CD4-positive, alpha-beta T cell treated with Interleukin-21 for 1 hour (primary cell): Measurements from ENCODE around the gene ZNF428.
"Not testable (repeated sequence)": the region's sequence is repeated elsewhere in the genome, so short reads cannot be mapped to it uniquely, and the experiment has no call there.

Experiments used
- DNase-seq: peaks from one replicate; pipeline ENCODE4 v3.0.0-alpha.2; 2020

The ZNF428 gene, protein sequence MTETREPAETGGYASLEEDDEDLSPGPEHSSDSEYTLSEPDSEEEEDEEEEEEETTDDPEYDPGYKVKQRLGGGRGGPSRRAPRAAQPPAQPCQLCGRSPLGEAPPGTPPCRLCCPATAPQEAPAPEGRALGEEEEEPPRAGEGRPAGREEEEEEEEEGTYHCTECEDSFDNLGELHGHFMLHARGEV

DNA sequence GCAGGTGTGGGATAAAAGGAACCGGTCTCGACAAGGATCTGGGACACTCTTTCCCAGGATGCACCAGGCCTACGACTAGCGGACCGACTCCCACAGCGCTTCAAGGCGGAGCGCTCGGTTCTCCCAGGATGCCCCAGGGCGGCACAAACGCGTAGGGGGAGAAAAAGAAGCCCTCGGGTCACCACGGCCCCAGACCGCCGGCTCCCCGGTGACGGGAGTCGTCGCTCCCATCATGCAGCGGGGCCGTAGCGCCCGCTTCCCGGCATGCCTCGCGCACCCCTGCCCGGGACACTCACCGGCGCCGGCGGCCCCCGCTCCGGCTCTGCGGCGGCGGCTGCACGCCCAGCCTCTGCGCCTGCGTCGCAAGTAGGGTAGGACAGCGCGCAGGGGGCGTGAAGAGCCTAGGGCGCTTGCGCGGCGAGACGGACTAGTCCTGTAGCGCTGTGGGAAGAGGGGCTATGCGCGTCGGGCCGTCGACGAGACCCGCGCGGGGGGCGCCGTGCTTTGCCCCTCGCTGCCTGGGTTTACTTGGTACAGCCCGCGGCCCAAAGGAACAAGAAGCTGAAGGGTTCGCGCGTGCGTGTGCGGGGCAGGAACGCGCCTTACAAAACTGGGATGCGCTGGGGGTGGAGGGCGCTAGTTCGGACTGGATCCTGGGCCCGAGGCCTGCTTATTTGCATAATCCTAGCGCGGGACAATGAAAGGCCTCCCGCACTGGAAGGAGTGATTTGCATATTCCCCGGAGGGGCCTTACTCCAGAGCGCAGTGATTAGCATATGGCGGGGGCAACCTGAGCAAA lies at the start of gene ZNF428:
TSS of gene ZNF428 (minus strand) at position 368 of the 799 bp plus-strand sequence. CDS start 5,325 bp downstream, outside the sequence.
- peak; percentile 91 for DNase-seq

DNA sequence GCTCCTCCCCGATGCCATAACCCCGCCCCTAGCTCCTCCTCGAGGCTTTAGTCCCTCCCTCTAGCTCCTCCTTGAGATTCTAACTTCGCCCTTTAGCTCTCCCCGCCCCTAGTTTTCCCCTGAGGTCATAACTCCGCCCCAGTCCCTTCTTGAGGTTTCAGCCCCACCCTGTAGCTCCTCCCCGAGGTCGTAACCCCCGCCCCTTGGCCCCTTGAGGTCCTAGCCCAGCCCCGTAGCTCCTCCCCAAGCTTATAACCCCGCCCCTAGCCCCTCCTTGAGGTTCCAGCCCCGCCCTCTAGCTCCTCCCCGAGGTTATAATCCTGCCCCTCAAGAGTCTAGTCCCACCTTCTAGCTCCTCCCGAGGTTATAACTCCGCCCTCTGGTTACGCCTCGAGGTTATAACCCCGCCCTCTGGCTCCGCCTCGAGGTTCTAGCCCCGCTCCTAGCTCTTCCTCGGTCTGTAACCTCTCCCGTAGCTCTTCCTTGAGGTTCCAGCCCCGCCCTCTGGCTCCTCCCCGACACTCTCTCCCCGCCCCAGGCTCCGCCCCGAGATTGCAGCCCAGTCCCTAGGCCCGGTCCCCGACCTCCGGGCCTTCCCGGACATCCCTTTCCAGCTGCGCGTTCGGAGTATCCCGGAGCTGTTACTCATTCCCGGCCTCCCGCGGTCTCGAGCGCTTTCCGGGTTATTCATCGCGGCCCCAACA lies 49.1 kb upstream of the ZNF428 start:
- DNase-seq = peak; percentile 97

DNA sequence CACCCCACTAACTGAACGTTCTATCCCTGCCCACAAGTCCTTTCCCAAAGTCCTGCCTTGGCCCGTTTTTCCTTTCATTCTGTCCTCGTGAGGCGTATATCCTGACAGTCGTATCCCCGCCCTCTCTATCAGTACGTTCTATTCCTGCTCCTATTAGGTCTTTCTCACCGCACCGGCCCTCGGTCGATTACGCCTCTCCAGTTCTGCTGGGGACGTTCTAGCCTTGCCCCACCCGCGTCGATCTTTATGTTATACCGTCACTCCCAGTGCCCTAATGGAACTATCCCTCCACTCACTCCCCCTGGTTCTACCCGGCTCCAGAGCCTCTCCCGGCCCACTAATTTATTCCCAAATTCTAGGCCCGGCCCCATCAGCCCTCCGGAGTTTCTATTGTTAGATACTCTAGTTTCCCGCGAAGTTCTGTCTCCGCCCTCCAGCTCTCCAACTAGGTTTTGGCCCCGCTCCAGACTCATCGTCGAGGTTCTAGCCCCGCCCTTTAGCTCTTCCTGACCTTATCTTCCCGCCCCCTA lies 48.5 kb upstream of the ZNF428 start:
- DNase-seq = no peak

DNA sequence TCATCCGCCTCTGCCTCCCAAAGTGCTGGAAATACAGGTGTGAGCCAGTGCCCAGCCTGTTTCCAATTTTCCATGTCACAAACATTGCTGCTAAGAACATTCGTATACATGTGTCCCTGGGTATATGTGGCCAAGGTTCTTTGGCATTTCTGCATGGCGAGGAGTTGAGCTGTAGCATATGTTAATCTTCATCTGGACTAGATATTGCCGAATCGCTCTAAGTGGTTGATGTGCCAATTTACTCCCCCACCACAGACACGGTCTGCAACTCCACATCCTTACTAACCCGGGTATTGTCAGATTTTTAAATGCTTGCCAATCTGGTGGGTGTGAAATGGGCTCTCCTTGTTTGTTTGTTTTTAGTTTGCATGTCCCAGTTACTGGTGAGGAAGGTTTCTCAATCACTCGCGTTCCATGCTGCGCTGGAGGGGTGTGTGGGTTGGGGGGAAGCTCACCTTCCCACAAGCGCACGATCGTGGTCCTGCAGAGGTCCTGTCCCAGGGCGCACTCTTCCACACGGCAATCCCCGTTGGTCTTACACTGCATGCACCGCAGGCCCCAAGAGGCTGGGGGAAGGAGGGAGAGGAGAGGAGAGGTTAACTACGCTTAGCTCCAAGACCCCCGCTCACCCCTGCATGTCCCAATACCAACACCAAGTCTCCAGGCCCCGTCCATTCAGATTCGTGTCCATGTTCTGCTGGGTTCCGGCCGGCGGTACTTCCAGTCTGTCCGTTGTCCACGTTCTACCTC lies 47.9 kb upstream of the ZNF428 start:
- no peak for DNase-seq

DNA sequence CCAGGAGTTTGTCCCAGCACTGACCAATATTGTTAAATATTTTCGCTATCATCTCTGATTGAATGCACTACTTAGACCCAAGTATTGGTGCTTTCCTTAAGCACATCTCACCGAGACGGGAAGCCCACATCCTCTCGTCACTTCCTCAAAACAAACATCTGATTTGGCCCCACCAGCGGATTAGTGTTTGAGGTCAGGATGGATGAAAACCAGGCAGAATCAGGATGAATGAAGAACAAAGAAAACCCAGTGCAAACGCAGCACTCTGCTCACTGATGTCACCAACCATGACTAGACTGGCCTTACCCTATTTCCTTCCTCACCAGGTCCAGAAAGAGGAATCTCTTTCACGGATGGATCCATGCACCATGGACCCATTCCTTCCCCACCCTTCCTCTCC lies 44.6 kb upstream of the ZNF428 start:
- DNase-seq = peak; percentile 73

DNA sequence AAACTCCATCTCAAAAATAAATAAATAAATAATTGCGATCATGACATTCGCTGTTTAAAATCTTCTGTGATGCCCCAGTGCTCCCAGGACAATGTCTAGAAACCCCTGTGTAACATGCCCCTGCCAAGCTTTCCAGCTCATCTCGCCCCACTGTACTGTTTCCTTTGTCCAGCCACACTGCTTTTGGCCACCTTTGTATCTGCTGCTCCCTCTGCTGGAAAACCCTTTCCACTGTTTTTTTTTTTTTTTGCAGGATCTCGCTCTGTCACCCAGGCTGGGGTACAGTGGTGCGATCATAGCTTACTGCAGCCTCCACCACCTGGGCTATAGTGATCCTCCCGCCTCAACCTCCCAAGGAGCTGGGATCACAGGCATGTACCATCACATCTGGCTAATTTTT lies 43.1 kb upstream of the ZNF428 start:
- no peak for DNase-seq

DNA sequence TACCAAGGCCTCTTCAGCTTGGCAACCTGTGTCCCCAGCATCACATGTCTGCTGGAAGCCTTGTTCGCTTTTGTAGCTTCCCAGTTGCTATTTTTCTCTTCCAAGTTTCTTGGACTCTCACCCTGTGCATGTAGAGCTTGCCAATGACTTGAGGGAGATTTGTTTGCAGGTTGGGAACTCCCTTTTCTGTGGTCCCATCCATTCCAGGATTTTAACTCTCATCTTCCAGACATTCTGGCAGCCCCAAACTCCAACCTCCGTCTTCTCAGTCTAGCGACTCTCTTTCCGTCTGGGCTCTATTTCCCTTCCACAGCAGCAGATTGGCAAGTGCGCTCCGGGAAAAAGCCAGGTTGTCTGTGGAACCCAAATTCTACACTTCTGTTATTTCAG lies 41.5 kb upstream of the ZNF428 start:
- no peak for DNase-seq

DNA sequence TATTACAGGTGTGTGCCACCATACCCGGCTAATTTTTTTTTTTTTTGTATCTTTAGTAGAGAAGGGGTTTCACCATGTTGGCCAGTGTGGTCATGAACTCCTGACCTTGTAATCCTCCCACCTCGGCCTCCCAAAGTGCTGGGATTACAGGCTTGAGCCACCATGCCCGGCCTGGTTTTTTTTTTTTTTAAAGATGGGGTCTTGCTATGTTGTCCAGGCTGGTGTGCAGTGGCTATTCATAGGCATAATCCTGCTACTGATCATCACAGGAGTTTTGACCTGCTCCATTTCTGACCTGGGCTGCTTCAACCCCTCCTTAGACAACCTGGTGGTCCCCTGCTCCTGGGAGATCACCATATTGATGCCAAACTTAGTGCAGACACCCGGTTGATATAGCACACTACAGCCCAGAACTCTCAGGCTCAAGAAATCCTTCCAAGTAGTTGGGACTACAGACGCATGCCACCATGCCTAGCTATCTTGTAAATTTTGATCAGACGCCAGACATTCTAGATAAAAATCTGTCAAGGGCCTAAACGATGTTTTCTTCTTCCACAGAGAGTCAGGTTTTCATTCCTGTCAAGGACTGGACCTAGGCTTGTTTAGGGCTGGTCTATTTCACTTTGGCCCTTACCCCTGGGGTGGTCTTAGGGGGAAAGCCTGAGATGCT lies 41.0 kb upstream of the ZNF428 start:
- no peak for DNase-seq

DNA sequence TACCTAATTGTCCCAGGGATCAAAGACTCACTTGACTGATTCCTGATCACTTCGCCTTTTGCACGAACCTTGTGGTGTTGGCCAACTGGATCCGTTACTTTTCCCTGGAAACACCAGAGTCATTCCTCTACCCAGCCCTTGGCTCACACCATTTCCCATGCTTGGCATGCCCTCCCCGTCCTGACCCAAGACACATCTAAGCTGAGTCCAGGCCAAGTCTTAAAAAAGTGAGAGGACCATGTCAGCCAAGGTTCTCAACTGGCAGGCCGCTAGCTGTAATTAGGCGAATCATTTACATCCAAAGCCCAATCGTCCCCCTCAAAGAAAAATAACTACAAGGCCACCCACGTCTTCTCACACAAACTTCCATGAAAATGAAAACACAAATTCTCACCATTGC lies 39.1 kb upstream of the ZNF428 start:
- DNase-seq = no peak

DNA sequence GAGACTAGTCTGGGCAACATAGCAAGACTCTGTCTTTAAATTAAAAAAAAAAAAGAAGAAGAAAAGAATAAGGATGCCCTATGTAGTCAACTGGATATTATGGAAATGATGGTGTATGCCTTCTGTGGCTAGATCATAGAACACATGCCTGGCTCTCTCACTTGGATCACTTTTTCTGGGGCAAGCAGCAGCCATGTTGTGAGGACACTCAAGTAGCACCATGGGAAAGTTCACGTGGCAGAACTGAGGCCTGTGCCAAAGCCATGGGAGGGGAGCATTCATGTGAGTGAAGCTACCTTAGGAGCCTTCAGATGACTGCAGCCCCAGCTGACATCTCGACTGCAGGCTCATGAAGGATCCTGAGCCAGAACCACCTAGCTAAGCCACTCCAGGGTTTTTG lies 38.6 kb upstream of the ZNF428 start:
- no peak for DNase-seq

DNA sequence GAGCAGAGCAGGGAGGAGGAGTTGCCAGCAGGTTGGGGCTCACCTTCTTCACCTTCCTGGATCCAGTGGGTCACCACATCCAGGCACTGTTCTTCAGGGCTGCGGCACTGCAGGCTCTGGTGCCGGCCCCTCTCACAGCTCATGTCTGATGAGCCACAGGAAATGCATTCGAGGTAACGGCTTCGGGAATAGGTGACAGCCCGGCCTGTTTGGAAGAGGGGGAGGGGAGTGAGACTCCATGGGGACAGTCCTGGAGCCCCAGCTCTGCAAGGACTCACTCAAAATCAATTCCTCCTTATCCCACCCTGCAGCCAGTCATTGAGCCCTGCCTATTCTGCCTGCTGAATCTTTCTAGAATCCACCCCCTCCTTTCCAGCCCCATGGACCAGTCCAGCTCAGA lies 37.0 kb upstream of the ZNF428 start:
- no peak for DNase-seq

DNA sequence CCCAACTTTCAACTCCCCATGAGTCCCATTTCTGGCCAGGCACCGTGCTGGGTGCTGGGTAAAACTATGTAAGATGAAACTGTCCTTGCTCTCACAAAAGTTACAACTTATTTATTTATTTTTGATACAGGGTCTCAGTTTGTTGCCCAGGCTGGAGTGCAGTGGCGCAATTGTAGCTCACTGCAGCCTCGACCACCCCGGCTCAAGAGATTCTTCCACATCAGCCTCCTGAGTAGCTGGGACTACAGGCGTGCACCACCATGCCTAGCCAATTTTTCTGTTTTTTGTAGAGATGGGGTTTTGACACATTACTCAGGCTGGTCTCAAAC lies 33.1 kb upstream of the ZNF428 start:
- DNase-seq = no peak

DNA sequence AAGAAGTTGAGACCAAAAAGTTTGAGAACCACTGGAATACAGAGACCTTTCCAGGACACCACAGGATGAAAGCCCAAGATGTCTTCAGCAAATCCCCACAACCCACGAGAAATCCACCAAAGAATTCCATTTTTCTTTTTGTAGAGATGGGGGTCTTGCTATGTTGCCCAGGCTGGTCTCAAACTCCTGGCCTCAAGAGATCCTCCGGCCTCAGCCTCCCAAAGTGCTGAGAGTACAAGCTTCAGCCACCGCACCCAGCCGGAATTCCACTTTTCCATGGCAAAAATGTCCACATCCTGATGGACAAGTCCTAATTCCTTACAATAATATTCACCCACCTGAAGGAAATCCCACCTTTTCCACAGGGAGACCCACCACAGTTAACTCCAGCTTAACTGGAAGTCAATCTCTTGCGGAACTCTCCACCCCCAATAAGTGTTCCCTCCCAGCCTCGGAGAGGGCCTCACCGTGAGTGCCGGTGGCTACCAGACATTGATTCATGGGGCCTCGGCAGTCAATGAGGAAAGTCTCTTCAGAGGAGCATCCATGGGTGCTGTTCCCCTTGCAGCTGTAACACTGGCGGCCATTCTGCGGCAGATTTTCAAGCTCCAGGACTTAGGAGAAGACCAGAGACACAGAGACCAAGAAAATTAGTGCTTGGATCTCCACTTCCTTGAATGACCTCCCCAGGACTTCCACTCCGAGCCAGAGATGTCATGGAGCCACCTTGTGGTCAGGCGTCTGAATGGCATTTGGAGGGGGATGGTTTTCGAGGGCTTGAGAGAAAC lies 32.5 kb upstream of the ZNF428 start:
- peak; percentile 56 for DNase-seq

DNA sequence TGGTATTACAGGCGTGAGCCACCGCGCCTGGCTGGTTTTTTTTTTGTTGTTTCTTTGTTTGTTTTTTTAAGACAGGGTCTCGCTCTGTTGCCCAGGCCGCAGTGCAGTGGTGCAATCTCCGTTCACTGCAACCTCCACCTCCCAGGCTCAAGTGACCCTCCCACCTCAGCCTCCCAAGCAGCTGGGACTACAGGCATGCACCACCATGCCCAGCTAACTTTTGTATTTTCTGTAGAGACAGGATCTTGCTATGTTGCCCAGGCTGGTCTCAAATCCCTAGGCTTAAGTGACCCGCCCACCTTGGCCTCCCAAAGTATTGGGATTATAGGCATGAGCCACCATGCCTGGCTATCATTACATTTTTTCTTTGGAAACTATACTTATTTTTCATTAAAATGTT lies 30.8 kb upstream of the ZNF428 start:
- not testable (repeated sequence) for DNase-seq

DNA sequence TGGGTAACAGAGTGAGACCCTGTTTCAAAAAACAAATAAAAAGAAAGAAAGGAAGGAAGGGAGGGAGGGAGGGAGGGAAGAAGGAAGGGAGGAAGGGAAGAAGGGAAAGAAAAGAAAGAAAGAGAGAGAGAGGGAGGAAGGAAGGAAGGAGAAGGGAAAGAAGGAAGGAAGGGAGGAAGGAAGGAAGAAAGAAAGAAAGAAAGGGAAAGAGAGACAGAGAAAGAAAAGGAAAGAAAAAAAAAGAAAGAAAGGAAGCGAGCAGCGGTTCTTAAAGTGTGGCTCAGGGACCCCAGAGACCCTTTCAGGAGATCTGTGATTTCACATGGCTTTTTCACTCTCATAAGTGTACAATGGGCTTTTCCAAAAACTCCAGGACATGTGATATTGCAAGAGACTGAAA lies 30.1 kb upstream of the ZNF428 start:
- DNase-seq = no peak

DNA sequence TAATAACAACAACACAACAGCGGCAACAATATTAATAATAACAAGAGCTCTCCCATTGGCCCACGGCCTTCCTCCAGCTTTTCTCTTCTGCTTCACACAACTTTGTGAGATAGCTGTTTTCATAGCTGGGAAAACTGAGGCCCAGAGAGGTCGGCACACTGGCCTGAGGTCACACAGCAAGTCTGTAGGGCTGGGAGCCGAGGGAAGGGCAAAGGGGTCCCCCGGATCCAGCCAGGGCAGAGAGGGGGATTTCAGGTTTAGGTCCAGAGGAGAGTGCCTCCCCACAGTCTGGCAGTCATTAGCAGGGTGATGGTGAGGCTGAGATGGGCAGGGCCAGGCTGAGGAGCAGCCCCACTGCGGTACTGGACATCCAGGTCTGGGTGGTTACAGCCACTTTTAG lies 29.2 kb upstream of the ZNF428 start:
- DNase-seq = no peak

DNA sequence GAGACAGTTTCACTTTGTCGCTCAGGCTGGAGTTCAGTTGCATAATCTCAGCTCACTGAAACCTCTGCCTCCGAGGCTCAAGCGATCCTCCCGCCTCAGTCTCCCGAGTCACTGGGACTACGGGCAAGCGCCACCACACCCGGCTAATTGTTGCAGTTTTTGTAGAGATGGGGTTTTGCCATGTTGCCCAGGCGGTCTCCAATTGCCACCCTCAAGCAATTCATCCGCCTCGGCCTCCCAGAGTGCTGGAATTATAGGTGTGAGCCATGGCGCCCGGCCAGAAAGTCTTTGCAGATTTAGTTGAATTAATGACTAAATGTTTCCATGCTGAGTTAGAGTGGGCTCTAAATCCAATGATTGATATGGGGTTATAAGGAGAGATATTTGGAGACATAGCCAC lies 24.8 kb upstream of the ZNF428 start:
- no peak for DNase-seq

DNA sequence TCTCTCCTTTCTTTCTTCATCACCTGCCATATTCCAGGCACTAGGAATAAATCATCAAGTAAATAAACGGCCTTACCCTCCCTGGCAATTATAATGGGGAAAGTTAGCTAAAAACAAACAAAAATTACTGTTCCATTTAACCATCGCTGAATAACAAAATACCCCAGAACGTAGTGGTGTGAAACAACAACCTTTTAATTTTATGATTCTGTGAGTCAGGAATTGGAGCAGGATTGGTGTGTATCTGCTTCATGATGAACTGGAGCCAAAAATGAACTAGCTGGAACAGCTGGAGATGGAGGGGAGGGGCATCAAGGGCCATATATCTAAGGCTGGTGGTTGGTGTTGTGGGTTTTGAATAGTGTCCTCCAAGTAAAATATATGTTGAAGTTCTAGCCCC lies 23.9 kb upstream of the ZNF428 start:
- no peak for DNase-seq

DNA sequence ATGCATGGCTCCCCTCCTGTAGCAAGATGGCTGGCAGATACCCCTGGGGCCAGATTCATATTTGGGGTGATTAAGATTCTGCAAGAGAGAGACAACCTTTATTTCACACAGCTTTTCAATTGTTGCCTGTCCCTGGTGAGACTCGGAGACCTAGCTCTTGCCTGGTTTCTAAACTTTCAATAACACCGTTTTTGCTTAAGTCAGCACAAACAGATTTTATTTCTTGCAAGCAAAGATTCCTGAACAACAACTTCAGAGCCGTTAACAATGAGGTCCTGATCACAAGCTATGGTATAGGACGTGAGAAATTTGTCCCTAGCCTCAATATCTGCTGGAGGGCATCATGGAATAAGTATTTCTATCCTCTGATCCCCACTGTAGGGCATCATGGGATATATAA lies 23.1 kb upstream of the ZNF428 start:
- no peak for DNase-seq

DNA sequence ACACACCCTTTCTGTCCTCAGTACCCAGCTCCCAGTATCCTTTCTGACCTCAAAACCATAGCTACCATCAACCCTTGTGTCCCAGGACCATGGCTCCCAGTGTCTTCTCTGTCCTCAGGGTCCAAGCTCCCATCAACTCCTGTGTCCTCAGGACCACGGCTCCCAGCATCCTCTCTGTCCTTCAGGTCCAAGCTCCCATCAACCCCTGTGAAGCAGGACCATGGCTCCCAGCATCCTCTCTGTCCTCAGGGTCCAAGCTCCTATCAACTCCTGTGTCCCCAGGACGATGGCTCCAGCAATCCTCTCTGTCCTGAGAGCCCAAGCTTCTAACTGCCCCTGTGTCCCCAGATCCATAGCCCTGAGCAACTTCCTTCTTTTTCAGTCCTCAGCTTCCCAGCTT lies 21.9 kb upstream of the ZNF428 start:
- no peak for DNase-seq

DNA sequence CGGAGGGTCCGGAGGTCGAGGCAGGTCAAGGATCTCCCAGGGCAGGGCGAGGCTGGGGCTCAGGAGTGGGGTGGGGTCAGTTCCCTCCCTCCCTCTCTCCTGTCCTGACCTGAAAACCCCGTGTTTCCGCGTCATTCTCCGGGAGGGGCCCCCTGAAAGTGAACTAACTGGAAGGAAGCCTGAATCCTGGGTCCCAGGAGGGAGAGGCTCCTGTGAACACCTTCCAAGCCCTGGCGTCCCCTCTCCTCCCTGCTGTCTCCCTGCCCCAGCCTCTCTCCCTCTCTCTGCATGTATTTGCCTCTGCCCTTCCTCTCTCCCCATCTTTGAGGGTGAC lies 21.0 kb upstream of the ZNF428 start:
- DNase-seq = no peak
